ENCODE results near the gene SEMA3C. TPM values are rescaled to one million over a fixed set of nuclear protein-coding genes. Genes with fewer than 3 reads are reported as not detected.

The SEMA3C gene
- total RNA-seq, 1 donor from 2014 or later = 266 TPM

DNA sequence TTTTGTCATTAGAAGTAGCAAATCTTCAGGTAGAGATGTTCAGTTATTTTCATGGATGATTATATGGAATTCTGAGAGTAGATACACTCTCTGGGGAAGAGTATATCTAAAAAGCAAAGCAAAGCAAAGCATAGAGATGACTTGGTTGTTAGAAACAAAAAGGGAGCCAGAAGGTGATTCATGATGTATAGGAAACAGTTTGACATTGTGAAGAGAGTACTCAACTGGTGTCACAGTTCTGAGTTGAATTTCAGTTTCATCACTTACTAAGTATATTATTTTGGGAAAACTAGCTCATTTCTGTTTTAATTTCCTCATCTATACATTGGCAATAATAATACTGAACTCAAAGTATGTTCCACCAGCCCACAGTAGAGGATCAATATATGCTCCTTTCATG, 86.8 kb downstream of the SEMA3C start:
- H3K36me3 ChIP-seq (ENCODE audit: control insufficient read depth in 3 of 3, insufficient read depth in 3 of 3, low read length in 3 of 3) = no peaks in the 10 kb centered on the region
- H3K4me1 ChIP-seq (ENCODE audit: control insufficient read depth in 3 of 3, insufficient read depth in 3 of 3, low read length in 3 of 3) = peaks cover 8 to 23% (median 10%) of the 10 kb centered on the region in 3 donors
- no peaks in the 10 kb centered on the region for H3K9me3 ChIP-seq (ENCODE audit: control insufficient read depth in 3 of 3, low read length in 3 of 3)
- H3K27me3 ChIP-seq (ENCODE audit: control insufficient read depth in 3 of 3, insufficient read depth in 3 of 3, low read length in 3 of 3) = no peaks in the 10 kb centered on the region
- H3K4me3 ChIP-seq (ENCODE audit: low read length in 3 of 3) = no peak overlapping the region
- H3K9ac ChIP-seq (ENCODE audit: low read depth in 1 of 3, low read length in 3 of 3) = no peak overlapping the region
- no peak overlapping the region for H3K27ac ChIP-seq (ENCODE audit: low read depth, low read length)

DNA sequence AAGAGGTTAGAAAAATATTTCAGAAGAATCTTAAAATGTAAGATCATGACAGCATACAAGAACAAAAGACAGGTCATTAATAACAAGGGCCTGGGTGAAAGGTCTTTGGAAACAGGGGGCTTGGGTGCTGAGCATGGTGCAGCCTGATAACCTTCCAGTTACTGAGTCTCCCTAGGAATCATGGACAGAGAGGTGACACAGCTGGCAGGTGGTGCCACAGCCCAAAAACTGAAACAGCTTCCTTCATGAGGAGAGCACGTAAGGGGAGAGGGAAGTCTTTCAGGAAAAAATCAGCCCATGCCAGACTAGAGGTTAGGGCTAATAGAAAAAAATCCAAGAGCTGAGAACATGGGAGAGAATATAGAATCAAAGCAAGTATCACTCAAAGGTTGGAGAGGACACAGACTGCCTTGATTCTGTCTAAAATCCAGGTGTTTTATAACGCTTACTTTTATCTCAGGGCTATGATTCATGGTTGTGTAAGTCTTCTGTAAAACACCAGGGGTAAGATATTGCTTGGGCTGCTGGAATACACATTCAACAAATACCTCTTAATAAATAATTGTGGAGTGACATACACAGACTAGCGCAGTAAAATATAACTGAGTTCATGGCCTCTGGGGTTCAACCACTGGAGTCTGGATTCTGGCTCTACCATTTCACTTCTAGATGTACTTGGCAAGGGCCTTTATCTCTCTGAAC, 88.1 kb downstream of the SEMA3C start:
- Histone ChIP-seq H3K4me1 (ENCODE audit: control insufficient read depth in 3 of 3, insufficient read depth in 3 of 3, low read length in 3 of 3) (peaks cover 8 to 27% (median 13%) of the 10 kb centered on the region in 3 donors), H3K36me3 (ENCODE audit: control insufficient read depth in 3 of 3, insufficient read depth in 3 of 3, low read length in 3 of 3) (no peaks in the 10 kb centered on the region), H3K27me3 (ENCODE audit: control insufficient read depth in 3 of 3, insufficient read depth in 3 of 3, low read length in 3 of 3) (no peaks in the 10 kb centered on the region), H3K4me3 (ENCODE audit: low read length in 3 of 3) (no peak overlapping the region), H3K9ac (ENCODE audit: low read depth in 1 of 3, low read length in 3 of 3) (no peak overlapping the region), H3K27ac (ENCODE audit: low read depth, low read length) (peak overlapping the region; percentile 2), H3K9me3 (ENCODE audit: control insufficient read depth in 3 of 3, low read length in 3 of 3) (no peaks in the 10 kb centered on the region)

DNA sequence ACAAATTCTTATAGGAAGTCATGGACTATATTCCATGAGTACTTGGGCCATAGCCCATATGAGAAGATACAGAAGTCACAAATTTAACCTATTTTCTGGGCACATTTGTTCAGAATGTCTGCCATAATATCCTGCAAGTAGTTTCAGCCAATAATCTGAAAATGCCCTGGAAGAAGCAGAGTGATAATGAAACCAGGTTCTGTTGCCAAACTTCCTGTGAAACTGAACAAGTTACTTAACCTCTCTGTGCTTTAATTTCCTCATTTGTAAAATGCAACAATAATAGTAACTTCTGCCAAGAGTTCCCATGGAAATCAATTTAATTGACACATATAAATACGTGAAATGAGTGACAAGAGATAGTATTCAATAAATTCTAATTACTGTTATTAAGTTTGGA, 88.8 kb downstream of the SEMA3C start:
- Histone ChIP-seq H3K9ac (ENCODE audit: low read depth in 1 of 3, low read length in 3 of 3) (no peak overlapping the region), H3K27me3 (ENCODE audit: control insufficient read depth in 3 of 3, insufficient read depth in 3 of 3, low read length in 3 of 3) (no peaks in the 10 kb centered on the region), H3K9me3 (ENCODE audit: control insufficient read depth in 3 of 3, low read length in 3 of 3) (no peaks in the 10 kb centered on the region), H3K4me1 (ENCODE audit: control insufficient read depth in 3 of 3, insufficient read depth in 3 of 3, low read length in 3 of 3) (peaks cover 8 to 27% (median 13%) of the 10 kb centered on the region in 3 donors), H3K27ac (ENCODE audit: low read depth, low read length) (no peak overlapping the region), H3K36me3 (ENCODE audit: control insufficient read depth in 3 of 3, insufficient read depth in 3 of 3, low read length in 3 of 3) (no peaks in the 10 kb centered on the region), H3K4me3 (ENCODE audit: low read length in 3 of 3) (no peak overlapping the region)

DNA sequence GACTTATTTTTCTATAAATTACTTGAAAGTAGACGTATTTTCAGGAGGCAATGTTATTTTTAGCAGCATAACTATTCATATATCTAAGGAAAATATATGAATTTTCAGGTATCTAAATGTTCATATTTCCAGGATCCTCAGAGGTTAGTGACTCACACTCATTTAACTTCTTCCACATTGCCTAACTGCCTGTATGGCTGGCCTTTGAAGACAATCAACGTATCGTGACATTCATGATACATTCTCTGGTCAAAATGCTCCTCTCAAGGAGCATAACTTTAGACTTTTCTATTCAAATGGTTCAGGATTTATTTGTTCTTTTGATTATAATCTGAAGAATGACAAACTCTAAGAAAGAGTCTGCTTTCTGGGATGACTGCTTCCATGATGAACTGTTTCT, 89.3 kb downstream of the SEMA3C start:
- H3K36me3 ChIP-seq (ENCODE audit: control insufficient read depth in 3 of 3, insufficient read depth in 3 of 3, low read length in 3 of 3) = no peaks in the 10 kb centered on the region
- no peak overlapping the region for H3K27ac ChIP-seq (ENCODE audit: low read depth, low read length)
- H3K9ac ChIP-seq (ENCODE audit: low read depth in 1 of 3, low read length in 3 of 3) = no peak overlapping the region
- H3K27me3 ChIP-seq (ENCODE audit: control insufficient read depth in 3 of 3, insufficient read depth in 3 of 3, low read length in 3 of 3) = no peaks in the 10 kb centered on the region
- peaks cover 8 to 27% (median 13%) of the 10 kb centered on the region in 3 donors for H3K4me1 ChIP-seq (ENCODE audit: control insufficient read depth in 3 of 3, insufficient read depth in 3 of 3, low read length in 3 of 3)
- no peak overlapping the region for H3K4me3 ChIP-seq (ENCODE audit: low read length in 3 of 3)
- no peaks in the 10 kb centered on the region for H3K9me3 ChIP-seq (ENCODE audit: control insufficient read depth in 3 of 3, low read length in 3 of 3)

DNA sequence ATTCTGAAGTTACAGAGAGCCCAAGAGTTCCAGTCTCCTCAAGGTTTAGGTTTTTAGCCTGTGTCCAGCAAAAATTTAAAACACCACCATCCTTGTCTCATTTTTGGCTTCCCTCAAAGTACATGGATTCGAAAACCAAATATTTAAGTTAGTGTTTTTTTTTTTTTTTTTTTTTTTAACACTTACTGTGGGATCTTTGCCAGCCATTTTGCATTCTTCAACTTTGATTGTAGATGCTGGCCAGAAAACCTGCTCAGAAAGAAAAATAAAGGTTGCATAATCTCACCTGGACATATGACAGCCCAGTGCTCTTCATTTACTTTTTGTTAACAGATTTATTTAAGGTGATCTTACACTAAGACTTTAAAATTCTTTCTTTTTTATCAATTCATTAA, 91.6 kb downstream of the SEMA3C start:
- H3K9me3 ChIP-seq (ENCODE audit: control insufficient read depth in 3 of 3, low read length in 3 of 3) = no peaks in the 10 kb centered on the region
- H3K9ac ChIP-seq (ENCODE audit: low read depth in 1 of 3, low read length in 3 of 3) = no peak overlapping the region
- no peak overlapping the region for H3K27ac ChIP-seq (ENCODE audit: low read depth, low read length)
- no peak overlapping the region for H3K4me3 ChIP-seq (ENCODE audit: low read length in 3 of 3)
- no peaks in the 10 kb centered on the region for H3K36me3 ChIP-seq (ENCODE audit: control insufficient read depth in 3 of 3, insufficient read depth in 3 of 3, low read length in 3 of 3)
- peaks cover 8 to 22% (median 13%) of the 10 kb centered on the region in 3 donors for H3K4me1 ChIP-seq (ENCODE audit: control insufficient read depth in 3 of 3, insufficient read depth in 3 of 3, low read length in 3 of 3)
- no peaks in the 10 kb centered on the region for H3K27me3 ChIP-seq (ENCODE audit: control insufficient read depth in 3 of 3, insufficient read depth in 3 of 3, low read length in 3 of 3)

DNA sequence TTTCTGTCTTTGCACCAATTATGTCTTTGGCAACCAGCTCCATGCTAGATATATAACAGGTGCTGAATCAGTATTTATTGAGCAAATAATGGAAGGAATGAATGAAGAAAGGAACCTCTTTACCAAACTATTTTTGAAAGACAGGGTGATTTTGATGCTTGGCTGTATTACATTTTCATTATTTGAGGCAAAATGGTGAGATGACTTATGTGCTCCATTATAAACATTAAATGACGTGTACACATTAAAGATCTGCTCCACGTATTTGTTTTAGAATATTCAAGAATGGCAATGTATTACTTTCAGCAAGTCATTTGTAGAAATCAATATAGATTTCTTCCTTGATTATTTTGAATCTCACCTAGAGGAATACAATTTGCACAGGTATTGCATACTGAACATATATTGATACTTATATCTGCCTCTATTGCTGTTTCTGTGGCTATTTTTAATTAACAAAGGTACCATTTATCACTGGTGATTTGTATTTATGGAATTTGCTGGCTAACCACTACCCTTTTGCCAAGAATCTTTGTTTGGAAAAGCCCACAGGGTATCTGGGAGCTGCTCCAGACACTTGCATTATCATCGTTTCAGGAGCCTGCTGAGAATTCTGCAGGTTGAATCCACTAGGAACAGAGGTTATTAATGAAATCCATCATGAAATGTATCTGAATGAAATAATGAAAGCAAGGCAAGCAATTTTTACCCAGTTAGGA, 92.2 kb downstream of the SEMA3C start:
- Histone ChIP-seq H3K4me1 (ENCODE audit: control insufficient read depth in 3 of 3, insufficient read depth in 3 of 3, low read length in 3 of 3) (peaks cover 8 to 19% (median 13%) of the 10 kb centered on the region in 3 donors), H3K36me3 (ENCODE audit: control insufficient read depth in 3 of 3, insufficient read depth in 3 of 3, low read length in 3 of 3) (no peaks in the 10 kb centered on the region), H3K9ac (ENCODE audit: low read depth in 1 of 3, low read length in 3 of 3) (no peak overlapping the region), H3K9me3 (ENCODE audit: control insufficient read depth in 3 of 3, low read length in 3 of 3) (no peaks in the 10 kb centered on the region), H3K4me3 (ENCODE audit: low read length in 3 of 3) (no peak overlapping the region), H3K27me3 (ENCODE audit: control insufficient read depth in 3 of 3, insufficient read depth in 3 of 3, low read length in 3 of 3) (no peaks in the 10 kb centered on the region), H3K27ac (ENCODE audit: low read depth, low read length) (no peak overlapping the region)

DNA sequence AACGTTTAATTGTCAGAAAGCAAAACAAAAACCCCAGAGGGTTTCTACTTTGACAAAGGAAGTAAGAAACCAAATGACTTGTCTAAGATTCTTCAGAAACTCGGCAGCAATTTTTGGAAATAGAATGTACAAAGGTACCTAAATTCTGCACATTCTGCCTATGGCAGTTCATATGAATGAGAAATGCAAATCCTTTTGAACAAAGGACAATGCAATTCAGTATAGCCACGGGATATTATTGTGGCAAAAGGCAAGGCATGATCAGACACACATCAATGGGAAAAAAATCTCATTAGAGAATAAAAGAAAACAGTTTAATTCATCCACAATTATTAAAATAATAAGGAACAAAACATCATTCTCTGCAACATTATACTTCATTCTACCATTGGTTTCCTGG, 93.4 kb downstream of the SEMA3C start:
- Histone ChIP-seq H3K36me3 (ENCODE audit: control insufficient read depth in 3 of 3, insufficient read depth in 3 of 3, low read length in 3 of 3) (no peaks in the 10 kb centered on the region), H3K4me3 (ENCODE audit: low read length in 3 of 3) (no peak overlapping the region), H3K9ac (ENCODE audit: low read depth in 1 of 3, low read length in 3 of 3) (no peak overlapping the region), H3K9me3 (ENCODE audit: control insufficient read depth in 3 of 3, low read length in 3 of 3) (no peaks in the 10 kb centered on the region), H3K27me3 (ENCODE audit: control insufficient read depth in 3 of 3, insufficient read depth in 3 of 3, low read length in 3 of 3) (no peaks in the 10 kb centered on the region), H3K4me1 (ENCODE audit: control insufficient read depth in 3 of 3, insufficient read depth in 3 of 3, low read length in 3 of 3) (peaks cover under 1 to 11% (median 10%) of the 10 kb centered on the region in 3 donors), H3K27ac (ENCODE audit: low read depth, low read length) (no peak overlapping the region)

DNA sequence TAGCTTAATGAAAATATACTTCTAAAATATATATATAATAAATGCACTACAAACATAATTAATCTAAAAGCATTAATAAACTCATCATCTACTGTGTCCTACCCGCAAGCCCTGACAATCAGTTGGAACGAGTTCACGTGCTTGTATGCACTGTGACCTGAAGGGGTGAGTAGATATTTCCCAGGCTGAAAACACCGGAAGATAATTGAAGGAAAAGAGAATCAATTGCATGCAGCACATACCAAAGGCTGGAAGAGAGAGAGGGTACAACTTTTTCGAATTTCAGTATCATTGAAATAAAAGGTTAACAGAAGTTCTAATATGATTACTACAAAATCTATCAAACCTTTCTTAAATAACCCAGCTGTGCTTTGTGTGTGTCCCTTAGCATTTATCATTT, 94.6 kb downstream of the SEMA3C start:
- Histone ChIP-seq H3K9ac (ENCODE audit: low read depth in 1 of 3, low read length in 3 of 3) (no peak overlapping the region), H3K4me1 (ENCODE audit: control insufficient read depth in 3 of 3, insufficient read depth in 3 of 3, low read length in 3 of 3) (peaks cover 0 to 11% (median 7%) of the 10 kb centered on the region in 3 donors), H3K36me3 (ENCODE audit: control insufficient read depth in 3 of 3, insufficient read depth in 3 of 3, low read length in 3 of 3) (no peaks in the 10 kb centered on the region), H3K27me3 (ENCODE audit: control insufficient read depth in 3 of 3, insufficient read depth in 3 of 3, low read length in 3 of 3) (no peaks in the 10 kb centered on the region), H3K9me3 (ENCODE audit: control insufficient read depth in 3 of 3, low read length in 3 of 3) (no peaks in the 10 kb centered on the region), H3K4me3 (ENCODE audit: low read length in 3 of 3) (no peak overlapping the region), H3K27ac (ENCODE audit: low read depth, low read length) (no peak overlapping the region)

DNA sequence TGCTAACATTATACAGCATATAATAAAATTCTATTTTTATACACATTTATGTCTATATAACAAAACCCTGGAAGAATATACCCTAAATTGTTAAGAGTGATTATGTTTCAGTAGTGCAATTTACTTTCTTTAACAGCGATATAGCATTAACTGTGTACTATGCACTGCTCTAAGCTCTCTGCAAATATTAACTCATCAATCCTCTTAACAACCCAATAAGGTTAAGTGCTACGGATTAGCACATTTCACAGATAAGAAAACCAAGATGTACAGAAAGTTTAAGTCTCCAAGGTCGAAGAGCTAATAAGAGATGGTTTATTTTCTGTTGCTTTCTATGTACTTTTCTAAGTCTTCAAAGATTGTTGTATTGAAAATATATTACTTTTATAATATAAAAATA, 95.8 kb downstream of the SEMA3C start:
- H3K9me3 ChIP-seq (ENCODE audit: control insufficient read depth in 3 of 3, low read length in 3 of 3) = no peaks in the 10 kb centered on the region
- H3K36me3 ChIP-seq (ENCODE audit: control insufficient read depth in 3 of 3, insufficient read depth in 3 of 3, low read length in 3 of 3) = no peaks in the 10 kb centered on the region
- no peak overlapping the region for H3K27ac ChIP-seq (ENCODE audit: low read depth, low read length)
- H3K27me3 ChIP-seq (ENCODE audit: control insufficient read depth in 3 of 3, insufficient read depth in 3 of 3, low read length in 3 of 3) = no peaks in the 10 kb centered on the region
- H3K4me1 ChIP-seq (ENCODE audit: control insufficient read depth in 3 of 3, insufficient read depth in 3 of 3, low read length in 3 of 3) = peaks cover 0 to 9% (median 7%) of the 10 kb centered on the region in 3 donors
- H3K9ac ChIP-seq (ENCODE audit: low read depth in 1 of 3, low read length in 3 of 3) = no peak overlapping the region
- H3K4me3 ChIP-seq (ENCODE audit: low read length in 3 of 3) = no peak overlapping the region

DNA sequence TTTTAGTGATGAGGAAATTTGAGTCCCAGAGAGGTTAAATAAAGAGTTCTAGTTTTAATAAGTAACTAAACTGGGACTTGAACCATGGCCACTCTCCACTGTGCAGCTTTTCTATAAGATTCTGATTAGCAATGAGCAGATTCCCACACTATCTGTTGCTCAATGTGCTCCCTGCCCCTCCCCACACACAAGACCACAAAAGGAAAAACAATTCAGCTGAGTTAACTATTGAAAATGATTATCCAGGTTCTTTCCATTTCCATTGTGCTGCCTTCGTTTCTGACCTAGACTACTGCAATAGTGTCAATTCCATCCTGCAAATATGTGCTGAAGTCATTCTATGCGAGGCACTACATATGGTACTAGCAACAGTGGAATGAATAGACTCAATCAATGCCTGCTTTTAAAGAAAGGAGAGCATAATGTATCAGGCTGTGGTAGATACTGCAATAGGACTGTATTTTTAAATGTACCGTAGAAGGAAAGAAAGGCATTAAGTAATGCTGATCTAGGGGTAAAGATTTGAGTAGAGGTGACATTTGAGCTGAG, 97.0 kb downstream of the SEMA3C start:
- H3K4me1 ChIP-seq (ENCODE audit: control insufficient read depth in 3 of 3, insufficient read depth in 3 of 3, low read length in 3 of 3) = peaks cover 0 to 3% (median 2%) of the 10 kb centered on the region in 3 donors
- H3K9me3 ChIP-seq (ENCODE audit: control insufficient read depth in 3 of 3, low read length in 3 of 3) = no peaks in the 10 kb centered on the region
- no peak overlapping the region for H3K9ac ChIP-seq (ENCODE audit: low read depth in 1 of 3, low read length in 3 of 3)
- no peaks in the 10 kb centered on the region for H3K36me3 ChIP-seq (ENCODE audit: control insufficient read depth in 3 of 3, insufficient read depth in 3 of 3, low read length in 3 of 3)
- no peaks in the 10 kb centered on the region for H3K27me3 ChIP-seq (ENCODE audit: control insufficient read depth in 3 of 3, insufficient read depth in 3 of 3, low read length in 3 of 3)
- H3K27ac ChIP-seq (ENCODE audit: low read depth, low read length) = no peak overlapping the region
- H3K4me3 ChIP-seq (ENCODE audit: low read length in 3 of 3) = no peak overlapping the region

Measured in skeletal muscle tissue (tissue), 4 donors.